GDM1 (cell line): ENCODE data around the gene EPS8L2.
"Not testable (repeated sequence)": the region's sequence is repeated elsewhere in the genome, so short reads cannot be mapped to it uniquely, and the experiment has no call there.

Source experiments
- DNase-seq: peaks from one replicate; lab custom pipeline; 2025; lab: John Stamatoyannopoulos, UW

The EPS8L2 gene

GRCh38 chr11:726278-727220, 20.5 kb downstream of the EPS8L2 start:
- no peak for DNase-seq

GRCh38 chr11:727281-727701, 21.3 kb downstream of the EPS8L2 start:
- no peak for DNase-seq

- no peak for DNase-seq
These were observed 22.1 kb downstream of the EPS8L2 start for GRCh38 chr11:727859-728748.

GRCh38 chr11:728901-729491, 23.0 kb downstream of the EPS8L2 start:
- DNase-seq = no peak

- no peak for DNase-seq
These were observed 23.6 kb downstream of the EPS8L2 start for GRCh38 chr11:729492-730074.

- DNase-seq = no peak
These were observed 27.0 kb downstream of the EPS8L2 start for GRCh38 chr11:733072-733471.

GRCh38 chr11:734541-734940, 28.5 kb downstream of the EPS8L2 start:
- not testable (repeated sequence) for DNase-seq

GRCh38 chr11:737366-737765, 31.3 kb downstream of the EPS8L2 start:
- DNase-seq = no peak

- DNase-seq = not testable (repeated sequence)
These were observed 31.9 kb downstream of the EPS8L2 start for GRCh38 chr11:737899-738298.

GRCh38 chr11:742156-742546, 36.1 kb downstream of the EPS8L2 start:
- DNase-seq = no peak

GRCh38 chr11:742571-743201, 36.7 kb downstream of the EPS8L2 start:
- no peak for DNase-seq

- no peak for DNase-seq
These were observed 39.4 kb downstream of the EPS8L2 start for GRCh38 chr11:745428-745827.

- no peak for DNase-seq
These were observed 40.5 kb downstream of the EPS8L2 start for GRCh38 chr11:746289-747157.

- peak; percentile 84 for DNase-seq
These were observed 41.4 kb downstream of the EPS8L2 start, which contains the start of gene TALDO1 for GRCh38 chr11:747158-748006. Gene TALDO1, plus strand, starts transcription at chr11:747464. Its CDS starts 18 bp downstream, at chr11:747482.

GRCh38 chr11:748007-748359, 42.0 kb downstream of the EPS8L2 start:
- no peak for DNase-seq

GRCh38 chr11:749731-750130, 43.7 kb downstream of the EPS8L2 start:
- DNase-seq = no peak

GRCh38 chr11:760236-760635, 54.2 kb downstream of the EPS8L2 start:
- no peak for DNase-seq

GRCh38 chr11:761526-762108, 55.6 kb downstream of the EPS8L2 start:
- no peak for DNase-seq

GRCh38 chr11:762421-763072, 56.5 kb downstream of the EPS8L2 start:
- DNase-seq = no peak
